Activated B cell treated with CpG ODN at 0.5 μM for 24 hours (primary cell): ENCODE results near the gene ECM2. TPM values are rescaled to one million over a fixed set of nuclear protein-coding genes. Genes with fewer than 3 reads are reported as not detected.

Experiments used
- ATAC-seq: fragments of 200-7000 bp; cut with Tn5 transposase; one replicate; pipeline ENCODE4 v1.10.0; 2021; ENCODE audit warnings: low read depth, mild to moderate bottlenecking, moderate library complexity
- CTCF ChIA-PET: fragments of 350-600 bp; sonication (Branson Sonifier 250); formaldehyde crosslinking; loops from one replicate; lab custom pipeline; 2021; ENCODE audit warnings: antibody characterized with exemption; lab: Charles Lee
- POLR2A ChIA-PET: fragments of 350-600 bp; sonication (Branson Sonifier 250); formaldehyde crosslinking; loops from one replicate; lab custom pipeline; 2021; ENCODE audit warnings: antibody characterized with exemption; lab: Charles Lee
- DNase-seq: peaks from one replicate; pipeline ENCODE4 v3.0.0; 2022
- H3K27ac Mint-ChIP-seq: one replicate; pipeline ENCODE4 v1.8.0; 2020; ENCODE audit warnings: mixed read lengths
- H3K27me3 Mint-ChIP-seq: one replicate; pipeline ENCODE4 v1.8.0; 2021; ENCODE audit warnings: mixed read lengths
- H3K36me3 Mint-ChIP-seq: one replicate; pipeline ENCODE4 v1.8.0; 2021; ENCODE audit warnings: low read depth, mixed read lengths
- H3K4me1 Mint-ChIP-seq: one replicate; pipeline ENCODE4 v1.8.0; 2021; ENCODE audit warnings: mixed read lengths
- H3K4me3 Mint-ChIP-seq: one replicate; pipeline ENCODE4 v1.8.0; 2020; ENCODE audit warnings: mild to moderate bottlenecking, mixed read lengths
- H3K9me3 Mint-ChIP-seq: one replicate; pipeline ENCODE4 v1.8.0; 2020; ENCODE audit warnings: mixed read lengths
- CTCF ChIP-seq: fragments of 200-600 bp; IDR thresholded peaks from one replicate; pipeline ENCODE4 v1.8.0; 2022; ENCODE audit warnings: antibody characterized with exemption, mild to moderate bottlenecking
- intact Hi-C: fragments of 100-400 bp; cut with micrococcal nuclease; formaldehyde crosslinking; loops from one replicate; pipeline ENCODE4 v1.15.1; 2024
- total RNA-seq: library from RNA; stranded (reverse); gene quantifications from 2 replicates; pipeline ENCODE4 v1.2.3, GENCODE V29; 2022

Gene ECM2
- total RNA-seq, 1 donor from 2014 or later, result not detected

GRCh38 chr9:92527832-92528521 is 7.8 kb downstream of the ECM2 start:
- Mint-ChIP-seq H3K36me3 (no peaks in the 10 kb centered on the region), H3K4me3 (no peak overlapping the region), H3K4me1 (no peaks in the 10 kb centered on the region), H3K27ac (no peak overlapping the region), H3K9me3 (peaks cover 7% of the 10 kb centered on the region), H3K27me3 (no peaks in the 10 kb centered on the region)
- ChIA-PET POLR2A (no interaction called here), CTCF (no interaction called here)
- DNase-seq (no peak), ATAC-seq (no peak)
- TF ChIP-seq CTCF, result no peak
- intact Hi-C loops, result no loop called here

GRCh38 chr9:92527291-92527828 is 8.4 kb downstream of the ECM2 start:
- Mint-ChIP-seq H3K4me1 (no peaks in the 10 kb centered on the region), H3K27ac (no peak overlapping the region), H3K9me3 (peaks cover 4% of the 10 kb centered on the region), H3K36me3 (no peaks in the 10 kb centered on the region), H3K27me3 (no peaks in the 10 kb centered on the region), H3K4me3 (no peak overlapping the region)
- ChIA-PET CTCF (no interaction called here), POLR2A (no interaction called here)
- ATAC-seq (no peak), DNase-seq (no peak)
- intact Hi-C loops, result no loop called here
- TF ChIP-seq CTCF, result no peak

GRCh38 chr9:92525306-92525705 is 10.5 kb downstream of the ECM2 start:
- Mint-ChIP-seq H3K27ac (no peak overlapping the region), H3K9me3 (no peaks in the 10 kb centered on the region), H3K36me3 (no peaks in the 10 kb centered on the region), H3K27me3 (no peaks in the 10 kb centered on the region), H3K4me3 (no peak overlapping the region), H3K4me1 (no peaks in the 10 kb centered on the region)
- POLR2A ChIA-PET, result no interaction called here
- no peak for TF ChIP-seq CTCF
- no peak for DNase-seq
- ATAC-seq, result no peak
- CTCF ChIA-PET, result no interaction called here
- intact Hi-C loops, result no loop called here

- ATAC-seq (no peak), DNase-seq (no peak)
- no peak overlapping the region for H3K4me3 Mint-ChIP-seq
- no peak for TF ChIP-seq CTCF
- CTCF ChIA-PET, result no interaction called here
- H3K27me3 Mint-ChIP-seq, result no peaks in the 10 kb centered on the region
- H3K27ac Mint-ChIP-seq, result no peak overlapping the region
- no peaks in the 10 kb centered on the region for H3K9me3 Mint-ChIP-seq
- intact Hi-C loops, result no loop called here
- POLR2A ChIA-PET, result no interaction called here
- no peaks in the 10 kb centered on the region for H3K36me3 Mint-ChIP-seq
- no peaks in the 10 kb centered on the region for H3K4me1 Mint-ChIP-seq
These were observed 10.9 kb downstream of the ECM2 start for GRCh38 chr9:92524881-92525280.

GRCh38 chr9:92522983-92523970 is 12.5 kb downstream of the ECM2 start:
- no peaks in the 10 kb centered on the region for H3K27me3 Mint-ChIP-seq
- H3K4me3 Mint-ChIP-seq, result no peak overlapping the region
- no peak for TF ChIP-seq CTCF
- H3K36me3 Mint-ChIP-seq, result no peaks in the 10 kb centered on the region
- ATAC-seq, result no peak
- H3K9me3 Mint-ChIP-seq, result no peaks in the 10 kb centered on the region
- intact Hi-C loops, result no loop called here
- CTCF ChIA-PET, result no interaction called here
- no peak for DNase-seq
- POLR2A ChIA-PET, result no interaction called here
- H3K4me1 Mint-ChIP-seq, result no peaks in the 10 kb centered on the region
- no peak overlapping the region for H3K27ac Mint-ChIP-seq
